OCI-LY1 (cell line): Measurements from ENCODE around the gene RNF166.
A peak's percentile ranks its signal among the peaks of the same experiment; 100 is the strongest.

Experiments used
- H2AFZ ChIP-seq: fragments of 200-600 bp; sonication (generic), shearing (Covaris generic); 2 replicates; pipeline ENCODE4 v1.6.0; 2014; ENCODE audit warnings: antibody characterized with exemption, mild to moderate bottlenecking, low read length
- H3F3A ChIP-seq: fragments of 200-600 bp; sonication (generic), shearing (Covaris generic); 2 replicates; pipeline ENCODE4 v1.6.0; 2014; ENCODE audit warnings: mild to moderate bottlenecking, antibody characterized with exemption, low read length, moderate library complexity; ENCODE audit not compliant: insufficient read depth
- H3K27ac ChIP-seq: fragments of 200-600 bp; sonication (generic); 2 replicates; pipeline ENCODE4 v1.5.1; 2014; ENCODE audit warnings: low read length, mixed run types, mild to moderate bottlenecking, low read depth; ENCODE audit not compliant: poor library complexity, severe bottlenecking
- H3K27me3 ChIP-seq: fragments of 200-600 bp; sonication (generic); 2 replicates; pipeline ENCODE4 v1.6.0; 2014; ENCODE audit warnings: antibody characterized with exemption, mild to moderate bottlenecking, low read length, moderate library complexity; ENCODE audit not compliant: insufficient read depth
- H3K36me3 ChIP-seq: fragments of 200-600 bp; sonication (generic); 2 replicates; pipeline ENCODE4 v1.6.1; 2014; ENCODE audit warnings: mild to moderate bottlenecking, antibody characterized with exemption, low read length, moderate library complexity, mixed read lengths; ENCODE audit not compliant: insufficient read depth
- H3K4me1 ChIP-seq: fragments of 200-600 bp; sonication (generic); 2 replicates; pipeline ENCODE4 v1.5.1; 2014; ENCODE audit warnings: mild to moderate bottlenecking, low read length, moderate library complexity; ENCODE audit not compliant: insufficient read depth, severe bottlenecking
- H3K4me2 ChIP-seq: fragments of 200-600 bp; sonication (generic), shearing (Covaris generic); 2 replicates; pipeline ENCODE4 v1.6.1; 2014; ENCODE audit warnings: low read length
- H3K4me3 ChIP-seq: fragments of 200-600 bp; sonication (generic); 2 replicates; pipeline ENCODE4 v1.5.1; 2014; ENCODE audit warnings: low read length, low read depth, mild to moderate bottlenecking, mixed read lengths; ENCODE audit not compliant: poor library complexity, severe bottlenecking
- H3K79me2 ChIP-seq: fragments of 200-600 bp; shearing (Covaris generic); 2 replicates; pipeline ENCODE4 v1.6.1; 2016; ENCODE audit warnings: mixed run types, low read length, mixed read lengths; ENCODE audit not compliant: insufficient read depth
- H3K9ac ChIP-seq: fragments of 200-600 bp; sonication (generic), shearing (Covaris generic); 2 replicates; pipeline ENCODE4 v1.6.1; 2014; ENCODE audit warnings: mild to moderate bottlenecking, low read length, mixed read lengths
- H3K9me2 ChIP-seq: fragments of 200-600 bp; sonication (generic), shearing (Covaris generic); 2 replicates; pipeline ENCODE4 v1.6.1; 2014; ENCODE audit warnings: low read depth, mild to moderate bottlenecking, low read length, mixed read lengths
- H3K9me3 ChIP-seq: fragments of 200-600 bp; shearing (Covaris generic); 2 replicates; pipeline ENCODE4 v1.6.1; 2014; ENCODE audit warnings: low read length, mixed read lengths
- H4K20me1 ChIP-seq: fragments of 200-600 bp; sonication (generic), shearing (Covaris generic); 2 replicates; pipeline ENCODE4 v1.6.0; 2016; ENCODE audit warnings: mild to moderate bottlenecking, low read length; ENCODE audit not compliant: insufficient read depth
- CTCF ChIP-seq: fragments of 200-600 bp; sonication (generic), shearing (Covaris generic); IDR thresholded peaks from 2 replicates; pipeline ENCODE4 v1.5.1; 2017; ENCODE audit warnings: mild to moderate bottlenecking, antibody characterized with exemption, low read length, moderate library complexity, mixed read lengths
- EZH2 ChIP-seq: fragments of 200-600 bp; sonication (generic), shearing (Covaris generic); IDR thresholded peaks from 2 replicates; pipeline ENCODE4 v1.8.0; 2017; ENCODE audit warnings: borderline replicate concordance, mixed run types, mild to moderate bottlenecking, antibody characterized with exemption, low read length, moderate library complexity, mixed read lengths

The RNF166 gene, protein sequence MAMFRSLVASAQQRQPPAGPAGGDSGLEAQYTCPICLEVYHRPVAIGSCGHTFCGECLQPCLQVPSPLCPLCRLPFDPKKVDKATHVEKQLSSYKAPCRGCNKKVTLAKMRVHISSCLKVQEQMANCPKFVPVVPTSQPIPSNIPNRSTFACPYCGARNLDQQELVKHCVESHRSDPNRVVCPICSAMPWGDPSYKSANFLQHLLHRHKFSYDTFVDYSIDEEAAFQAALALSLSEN

GRCh38 chr16:88706229-88706964, at the start of gene RNF166, which contains the start of gene CTU2:
RNF166 (minus strand) TSS chr16:88706408; CDS start chr16:88706325, 83 bp downstream.
CTU2 (plus strand) TSS chr16:88706503; CDS start chr16:88706531, 28 bp downstream.
- Histone ChIP-seq H3K27me3 (0 out of 2 replicates have a peak, but pooled peaks cover 5% of the 10 kb centered on the region), H3K27ac (no peak within 1 kb of the TSS), H3K4me1 (peaks cover 54% of the 10 kb centered on the region), H3K4me3 (peak within 1 kb of the TSS; percentile 99), H3K4me2 (peak within 1 kb of the TSS; percentile 96), H3K9me2 (no peaks in the 10 kb centered on the region), H3K79me2 (no peaks in the 10 kb centered on the region), H3K36me3 (peaks cover 5% of the 10 kb centered on the region; the same call in 1 of the 2 replicates), H3F3A (no peaks in the 10 kb centered on the region), H4K20me1 (no peaks in the 10 kb centered on the region), H3K9me3 (no peaks in the 10 kb centered on the region), H2AFZ (no peak within 1 kb of the TSS), H3K9ac (peak within 1 kb of the TSS; percentile 79)
- TF ChIP-seq EZH2 (no peak), CTCF (no peak)

DNA sequence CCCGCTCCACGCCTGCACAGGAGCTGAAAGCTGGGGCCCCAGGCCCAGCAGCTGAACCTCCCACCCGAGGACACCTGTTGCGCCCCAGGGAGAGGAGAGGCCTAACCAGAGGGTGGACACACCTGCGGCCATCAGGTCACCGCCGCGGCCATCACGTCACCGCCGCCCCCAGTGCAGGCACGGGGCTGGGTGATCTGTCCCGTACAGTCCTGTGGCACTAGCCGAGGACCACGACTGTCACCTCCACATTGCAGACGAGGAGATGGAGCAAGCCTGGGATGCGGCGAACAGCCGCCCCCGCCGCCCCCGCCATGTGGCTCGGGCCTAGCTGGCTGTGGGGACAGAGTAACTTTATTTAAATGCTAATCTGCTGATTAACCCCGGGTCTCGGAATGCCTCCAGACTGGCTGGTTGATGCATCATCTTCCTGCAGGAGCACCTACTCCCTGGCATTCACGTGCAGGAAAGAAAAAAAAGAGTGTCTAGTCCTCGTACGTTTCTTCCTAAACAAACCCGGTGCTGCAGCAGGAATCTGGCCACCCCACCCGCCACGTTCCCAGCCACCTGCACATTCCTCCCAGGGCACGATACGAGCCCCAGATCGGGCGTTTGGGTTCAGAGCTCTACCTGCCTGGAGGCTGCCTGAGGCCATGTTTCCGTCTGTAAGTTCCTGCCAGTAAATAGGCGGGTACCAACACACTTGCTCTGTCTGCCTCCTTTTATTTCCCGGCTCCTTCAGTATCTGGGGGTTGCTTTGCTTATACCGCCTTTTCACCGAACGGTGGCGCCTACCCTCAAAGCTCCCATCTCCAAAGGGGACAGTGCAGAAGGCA, 48.9 kb upstream of the RNF166 start:
- H3K27me3 ChIP-seq, result no peaks in the 10 kb centered on the region
- H3K4me2 ChIP-seq, result no peak overlapping the region
- no peak for TF ChIP-seq EZH2
- no peak for TF ChIP-seq CTCF
- no peaks in the 10 kb centered on the region for H3K36me3 ChIP-seq
- H3K4me1 ChIP-seq, result no peaks in the 10 kb centered on the region
- no peaks in the 10 kb centered on the region for H3F3A ChIP-seq
- no peak overlapping the region for H3K4me3 ChIP-seq
- H3K27ac ChIP-seq, result no peak overlapping the region
- no peaks in the 10 kb centered on the region for H3K79me2 ChIP-seq
- H3K9me2 ChIP-seq, result no peaks in the 10 kb centered on the region
- no peak overlapping the region for H3K9ac ChIP-seq
- no peak overlapping the region for H2AFZ ChIP-seq
- no peaks in the 10 kb centered on the region for H4K20me1 ChIP-seq
- no peaks in the 10 kb centered on the region for H3K9me3 ChIP-seq

- H3K9me3 ChIP-seq, result no peaks in the 10 kb centered on the region
These were observed 48.1 kb upstream of the RNF166 start for GRCh38 chr16:88754109-88754911.

More at GRCh38 chr16:88754109-88754911, 48.1 kb upstream of the RNF166 start:
- H3K9ac ChIP-seq, result no peak overlapping the region
- H3F3A ChIP-seq, result no peaks in the 10 kb centered on the region
- no peaks in the 10 kb centered on the region for H4K20me1 ChIP-seq
- H3K4me1 ChIP-seq, result no peaks in the 10 kb centered on the region
- H3K27me3 ChIP-seq, result no peaks in the 10 kb centered on the region
- H3K79me2 ChIP-seq, result no peaks in the 10 kb centered on the region
- H3K36me3 ChIP-seq, result no peaks in the 10 kb centered on the region
- no peak overlapping the region for H3K4me3 ChIP-seq
- H3K27ac ChIP-seq, result no peak overlapping the region
- TF ChIP-seq EZH2 (no peak), CTCF (no peak)
- no peaks in the 10 kb centered on the region for H3K9me2 ChIP-seq
- H3K4me2 ChIP-seq, result no peak overlapping the region
- no peak overlapping the region for H2AFZ ChIP-seq
